HEK293 (cell line): ENCODE data around the gene RASD1.

Experiments used
- CTCF ChIA-PET: fragments of 350-600 bp; formaldehyde crosslinking; extraction: SDS; loops from one replicate; lab custom pipeline; 2021; ENCODE audit warnings: antibody characterized with exemption; lab: Yijun Ruan, JAX
- POLR2A ChIA-PET: fragments of 300-600 bp; formaldehyde crosslinking; extraction: SDS; loops from one replicate; lab custom pipeline; 2020; ENCODE audit warnings: antibody characterized with exemption, inconsistent platforms; lab: Yijun Ruan, JAX
- H3K27ac ChIP-seq: fragments of 200-500 bp; sonication (Bioruptor generic); 2 replicates; pipeline ENCODE4 v1.5.1; 2014; ENCODE audit warnings: low read depth, low read length, control low read depth, inconsistent platforms; ENCODE audit errors: extremely low read depth
- H3K36me3 ChIP-seq, 2 experiments: fragments of 200-500 bp in 1 of 2; sonication (Bioruptor generic) in 1 of 2; 1 replicate in 1 of 2; 2 replicates in 1 of 2; pipeline ENCODE4 v1.5.1; 2014 to 2017; ENCODE audit warnings: inconsistent platforms in 2 of 2, low read length in 2 of 2; ENCODE audit not compliant: control insufficient read depth in 2 of 2, insufficient read depth in 1 of 2
- H3K4me1 ChIP-seq: fragments of 200-500 bp; sonication (Bioruptor generic); 2 replicates; pipeline ENCODE4 v1.5.1; 2014; ENCODE audit warnings: mild to moderate bottlenecking, low read length, inconsistent platforms; ENCODE audit not compliant: control insufficient read depth, insufficient read depth
- H3K4me3 ChIP-seq: 2 replicates; pipeline ENCODE4 v1.5.1; 2011; ENCODE audit warnings: low read depth, mild to moderate bottlenecking, control low read depth, low read length, moderate library complexity
- H3K9me3 ChIP-seq: fragments of 200-500 bp; sonication (Bioruptor generic); 2 replicates; pipeline ENCODE4 v1.5.1; 2014; ENCODE audit warnings: low read depth, low read length, inconsistent platforms; ENCODE audit not compliant: control insufficient read depth, insufficient read depth
- INSM2 ChIP-seq: fragments of 450-650 bp; formaldehyde crosslinking; IDR thresholded peaks from 2 replicates; pipeline ENCODE4 v1.5.1; 2016; ENCODE audit warnings: missing biosample characterization, missing genetic modification characterization
- REST ChIP-seq: fragments of 450-650 bp; formaldehyde crosslinking; IDR thresholded peaks from 2 replicates; pipeline ENCODE4 v1.5.1; 2016; ENCODE audit warnings: missing biosample characterization, missing genetic modification characterization
- SP7 ChIP-seq: fragments of 450-650 bp; formaldehyde crosslinking; IDR thresholded peaks from 2 replicates; pipeline ENCODE4 v1.5.1; 2016; ENCODE audit warnings: missing biosample characterization, missing genetic modification characterization
- ZBTB1 ChIP-seq: fragments of 450-650 bp; formaldehyde crosslinking; IDR thresholded peaks from 2 replicates; pipeline ENCODE4 v1.5.1; 2016; ENCODE audit warnings: missing biosample characterization, missing genetic modification characterization
- ZBTB11 ChIP-seq: fragments of 450-650 bp; formaldehyde crosslinking; conservative IDR thresholded peaks from 2 replicates; pipeline ENCODE4 v1.5.1; 2016; ENCODE audit warnings: low read depth, missing biosample characterization, missing genetic modification characterization
- ZBTB26 ChIP-seq: fragments of 450-650 bp; formaldehyde crosslinking; optimal IDR thresholded peaks from 2 replicates; pipeline ENCODE3; 2016; ENCODE audit warnings: missing biosample characterization, mild to moderate bottlenecking, missing genetic modification characterization
- ZEB2 ChIP-seq: fragments of 450-650 bp; formaldehyde crosslinking; IDR thresholded peaks from 2 replicates; pipeline ENCODE4 v1.5.1; 2016; ENCODE audit warnings: missing biosample characterization, missing genetic modification characterization
- ZFP3 ChIP-seq: fragments of 450-650 bp; formaldehyde crosslinking; IDR thresholded peaks from 2 replicates; pipeline ENCODE4 v1.5.1; 2016; ENCODE audit warnings: low read depth, missing biosample characterization, missing genetic modification characterization
- ZFP37 ChIP-seq: fragments of 450-650 bp; formaldehyde crosslinking; IDR thresholded peaks from 2 replicates; pipeline ENCODE4 v1.5.1; 2016; ENCODE audit warnings: missing biosample characterization, missing genetic modification characterization
- ZFP41 ChIP-seq: fragments of 450-650 bp; formaldehyde crosslinking; IDR thresholded peaks from 2 replicates; pipeline ENCODE4 v1.5.1; 2016; ENCODE audit warnings: missing biosample characterization, missing genetic modification characterization, borderline replicate concordance
- ZIC2 ChIP-seq: fragments of 450-650 bp; formaldehyde crosslinking; IDR thresholded peaks from 2 replicates; pipeline ENCODE4 v1.5.1; 2016; ENCODE audit warnings: missing biosample characterization, missing genetic modification characterization
- ZNF112 ChIP-seq: fragments of 450-650 bp; formaldehyde crosslinking; IDR thresholded peaks from 2 replicates; pipeline ENCODE4 v1.5.0; 2017; ENCODE audit warnings: missing biosample characterization, missing genetic modification characterization
- ZNF121 ChIP-seq: fragments of 450-650 bp; formaldehyde crosslinking; IDR thresholded peaks from 2 replicates; pipeline ENCODE4 v1.5.1; 2016; ENCODE audit warnings: missing biosample characterization, missing genetic modification characterization
- ZNF16 ChIP-seq: fragments of 450-650 bp; formaldehyde crosslinking; IDR thresholded peaks from 2 replicates; pipeline ENCODE4 v1.5.1; 2016; ENCODE audit warnings: low read depth, missing biosample characterization, missing genetic modification characterization
- ZNF624 ChIP-seq: fragments of 450-650 bp; formaldehyde crosslinking; IDR thresholded peaks from 2 replicates; pipeline ENCODE4 v1.5.1; 2017; ENCODE audit warnings: missing biosample characterization, missing genetic modification characterization
- ZNF830 ChIP-seq: fragments of 450-650 bp; IDR thresholded peaks from 2 replicates; pipeline ENCODE4 v1.5.0; 2018; ENCODE audit warnings: missing biosample characterization, missing genetic modification characterization, low read depth, mild to moderate bottlenecking, moderate library complexity
- ZNF843 ChIP-seq: fragments of 450-650 bp; formaldehyde crosslinking; IDR thresholded peaks from 2 replicates; pipeline ENCODE4 v1.5.1; 2016; ENCODE audit warnings: missing biosample characterization, missing genetic modification characterization
- ZSCAN16 ChIP-seq: fragments of 450-650 bp; formaldehyde crosslinking; IDR thresholded peaks from 2 replicates; pipeline ENCODE4 v1.5.1; 2016; ENCODE audit warnings: missing biosample characterization, missing genetic modification characterization
- TF ChIP-seq, protein P1 (sequence below): fragments of 450-650 bp; formaldehyde crosslinking; conservative IDR thresholded peaks from 2 replicates; pipeline ENCODE4 v1.5.1; 2016; ENCODE audit warnings: low read depth, missing biosample characterization, missing genetic modification characterization
- TF ChIP-seq, protein P2 (sequence below): fragments of 450-650 bp; formaldehyde crosslinking; IDR thresholded peaks from 2 replicates; pipeline ENCODE4 v1.5.1; 2016; ENCODE audit warnings: missing biosample characterization, missing genetic modification characterization

RASD1 gene

GRCh38 chr17:17513626-17514025 is 17.4 kb upstream of the RASD1 start (continued):
- TF ChIP-seq, protein P1, sequence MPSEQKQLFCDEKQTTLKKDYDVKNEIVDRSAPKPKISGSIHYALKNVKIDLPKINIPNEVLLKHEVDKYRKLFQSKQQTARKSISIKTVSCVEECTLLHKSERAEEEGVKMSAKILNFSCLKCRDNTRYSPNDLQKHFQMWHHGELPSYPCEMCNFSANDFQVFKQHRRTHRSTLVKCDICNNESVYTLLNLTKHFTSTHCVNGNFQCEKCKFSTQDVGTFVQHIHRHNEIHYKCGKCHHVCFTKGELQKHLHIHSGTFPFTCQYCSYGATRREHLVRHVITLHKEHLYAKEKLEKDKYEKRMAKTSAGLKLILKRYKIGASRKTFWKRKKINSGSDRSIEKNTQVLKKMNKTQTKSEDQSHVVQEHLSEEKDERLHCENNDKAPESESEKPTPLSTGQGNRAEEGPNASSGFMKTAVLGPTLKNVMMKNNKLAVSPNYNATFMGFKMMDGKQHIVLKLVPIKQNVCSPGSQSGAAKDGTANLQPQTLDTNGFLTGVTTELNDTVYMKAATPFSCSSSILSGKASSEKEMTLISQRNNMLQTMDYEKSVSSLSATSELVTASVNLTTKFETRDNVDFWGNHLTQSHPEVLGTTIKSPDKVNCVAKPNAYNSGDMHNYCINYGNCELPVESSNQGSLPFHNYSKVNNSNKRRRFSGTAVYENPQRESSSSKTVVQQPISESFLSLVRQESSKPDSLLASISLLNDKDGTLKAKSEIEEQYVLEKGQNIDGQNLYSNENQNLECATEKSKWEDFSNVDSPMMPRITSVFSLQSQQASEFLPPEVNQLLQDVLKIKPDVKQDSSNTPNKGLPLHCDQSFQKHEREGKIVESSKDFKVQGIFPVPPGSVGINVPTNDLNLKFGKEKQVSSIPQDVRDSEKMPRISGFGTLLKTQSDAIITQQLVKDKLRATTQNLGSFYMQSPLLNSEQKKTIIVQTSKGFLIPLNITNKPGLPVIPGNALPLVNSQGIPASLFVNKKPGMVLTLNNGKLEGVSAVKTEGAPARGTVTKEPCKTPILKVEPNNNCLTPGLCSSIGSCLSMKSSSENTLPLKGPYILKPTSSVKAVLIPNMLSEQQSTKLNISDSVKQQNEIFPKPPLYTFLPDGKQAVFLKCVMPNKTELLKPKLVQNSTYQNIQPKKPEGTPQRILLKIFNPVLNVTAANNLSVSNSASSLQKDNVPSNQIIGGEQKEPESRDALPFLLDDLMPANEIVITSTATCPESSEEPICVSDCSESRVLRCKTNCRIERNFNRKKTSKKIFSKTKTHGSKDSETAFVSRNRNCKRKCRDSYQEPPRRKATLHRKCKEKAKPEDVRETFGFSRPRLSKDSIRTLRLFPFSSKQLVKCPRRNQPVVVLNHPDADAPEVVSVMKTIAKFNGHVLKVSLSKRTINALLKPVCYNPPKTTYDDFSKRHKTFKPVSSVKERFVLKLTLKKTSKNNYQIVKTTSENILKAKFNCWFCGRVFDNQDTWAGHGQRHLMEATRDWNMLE (tag by site-specific recombination): no peak
- no peak for TF ChIP-seq ZEB2
- no peak for TF ChIP-seq ZNF112 (tag by site-specific recombination)
- TF ChIP-seq INSM2 (tag by site-specific recombination): no peak
- no peak for TF ChIP-seq ZNF121 (tag by site-specific recombination)
- TF ChIP-seq, all 188 proteins: peak for 0

DNA sequence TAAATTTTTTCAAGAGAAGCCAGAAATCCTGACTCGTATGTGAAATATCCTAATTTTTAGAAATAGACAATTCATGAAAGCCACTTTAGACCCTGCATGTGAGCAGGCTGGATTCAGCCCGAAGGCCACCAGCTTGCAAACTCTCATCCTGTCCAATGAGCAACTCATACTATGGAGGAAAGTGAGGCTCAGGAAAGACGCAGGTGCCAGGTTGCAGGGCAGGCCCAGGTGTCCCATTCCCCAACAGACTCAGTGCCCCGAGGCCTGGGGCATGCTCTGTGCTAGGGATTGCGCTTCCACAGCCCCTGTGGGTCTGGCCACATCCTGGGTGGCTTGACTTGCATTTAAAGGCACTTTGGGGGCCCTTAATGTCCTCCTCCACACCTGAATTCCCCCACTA is 16.7 kb upstream of the RASD1 start:
- Histone ChIP-seq H3K27ac (no peak overlapping the region), H3K4me3 (no peak overlapping the region), H3K9me3 (no peaks in the 10 kb centered on the region), H3K36me3 (no peaks in the 10 kb centered on the region), H3K4me1 (no peaks in the 10 kb centered on the region)
- ChIA-PET CTCF (interaction anchor here (1.0 to 4.8 kb wide), 3 partner anchors 10 to 100 kb away, joined by 4 to 19 read pairs (median 4); partner anchors contain the start of gene RASD1), POLR2A (interaction anchor here (1.6 kb wide), 1 partner anchor 16 kb away, joined by 13 read pairs; the partner anchor contains the start of gene RASD1)
- TF ChIP-seq ZNF830 (tag by site-specific recombination) (no peak), ZFP3 (tag by site-specific recombination) (no peak), ZNF843 (tag by site-specific recombination) (no peak), ZBTB11 (tag by site-specific recombination) (no peak), ZFP37 (no peak), ZFP41 (tag by site-specific recombination) (no peak), ZNF16 (tag by site-specific recombination) (no peak), ZIC2 (no peak), REST (tag by site-specific recombination) (no peak), ZSCAN16 (no peak), SP7 (tag by site-specific recombination) (no peak), ZNF624 (tag by site-specific recombination) (no peak), ZBTB26 (tag by site-specific recombination) (no peak), ZBTB1 (tag by site-specific recombination) (no peak)
- TF ChIP-seq, protein P2, sequence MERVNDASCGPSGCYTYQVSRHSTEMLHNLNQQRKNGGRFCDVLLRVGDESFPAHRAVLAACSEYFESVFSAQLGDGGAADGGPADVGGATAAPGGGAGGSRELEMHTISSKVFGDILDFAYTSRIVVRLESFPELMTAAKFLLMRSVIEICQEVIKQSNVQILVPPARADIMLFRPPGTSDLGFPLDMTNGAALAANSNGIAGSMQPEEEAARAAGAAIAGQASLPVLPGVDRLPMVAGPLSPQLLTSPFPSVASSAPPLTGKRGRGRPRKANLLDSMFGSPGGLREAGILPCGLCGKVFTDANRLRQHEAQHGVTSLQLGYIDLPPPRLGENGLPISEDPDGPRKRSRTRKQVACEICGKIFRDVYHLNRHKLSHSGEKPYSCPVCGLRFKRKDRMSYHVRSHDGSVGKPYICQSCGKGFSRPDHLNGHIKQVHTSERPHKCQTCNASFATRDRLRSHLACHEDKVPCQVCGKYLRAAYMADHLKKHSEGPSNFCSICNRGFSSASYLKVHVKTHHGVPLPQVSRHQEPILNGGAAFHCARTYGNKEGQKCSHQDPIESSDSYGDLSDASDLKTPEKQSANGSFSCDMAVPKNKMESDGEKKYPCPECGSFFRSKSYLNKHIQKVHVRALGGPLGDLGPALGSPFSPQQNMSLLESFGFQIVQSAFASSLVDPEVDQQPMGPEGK (tag by site-specific recombination): no peak
